GM12878 (cell line): ENCODE results near the gene DCP1B. TPM values are rescaled to one million over a fixed set of nuclear protein-coding genes. Genes with fewer than 3 reads are reported as not detected.
"Not testable (repeated sequence)": the region's sequence is repeated elsewhere in the genome, so short reads cannot be mapped to it uniquely, and the experiment has no call there.

Source experiments
- ATAC-seq: fragments of 200-7000 bp; cut with Tn5 transposase; 3 replicates; pipeline ENCODE4 v1.9.1; 2020; ENCODE audit warnings: mild to moderate bottlenecking, moderate library complexity
- BruUV-seq: library from RNA; stranded (reverse); fragments of 400-500 nt; replicated peaks from 2 replicates; lab custom pipeline; 2021; lab: Mats Ljungman, UMichigan
- CTCF ChIA-PET: fragments of 300-600 bp; sonication (Branson Sonifier 250); formaldehyde crosslinking; extraction: SDS; loops from one replicate; lab custom pipeline; 2021; ENCODE audit warnings: inconsistent platforms; lab: Yijun Ruan, JAX
- POLR2A ChIA-PET: fragments of 350-600 bp; formaldehyde crosslinking; extraction: SDS; loops from one replicate; lab custom pipeline; 2021; ENCODE audit warnings: inconsistent platforms; lab: Charles Lee
- RAD21 ChIA-PET: fragments of 300-600 bp; sonication (Branson Sonifier 250); formaldehyde crosslinking; loops from one replicate; lab custom pipeline; 2023; ENCODE audit warnings: antibody characterized with exemption; ENCODE audit not compliant: unreplicated experiment; lab: Charles Lee
- SMC1A ChIA-PET: fragments of 300-600 bp; sonication (Branson Sonifier 250); formaldehyde crosslinking; loops from one replicate; lab custom pipeline; 2023; ENCODE audit not compliant: unreplicated experiment, uncharacterized antibody; lab: Charles Lee
- DNase-seq: peaks from one replicate; pipeline ENCODE4 v3.0.0-alpha.2; 2011; ENCODE audit warnings: low read depth, low spot score
- FAIRE-seq: peaks from 3 replicates; lab custom pipeline; 2011; peaks lifted over from hg19 to GRCh38; lab: Jason Lieb, UNC
- H2AFZ ChIP-seq: 2 replicates; pipeline ENCODE4 v1.6.0; 2011; ENCODE audit warnings: low read depth, low read length, control low read depth; ENCODE audit not compliant: control insufficient read depth
- H3K27ac ChIP-seq: 2 replicates; pipeline ENCODE4 v1.5.1; 2011; ENCODE audit warnings: control low read depth; ENCODE audit not compliant: control insufficient read depth, insufficient read depth
- H3K27me3 ChIP-seq, 2 experiments: replicated peaks in 1 of 2; 2 replicates each; pipeline versions ENCODE4 v1.6.0 to v1.6.1; 2011; ENCODE audit warnings: low read length in 1 of 2; ENCODE audit not compliant: control insufficient read depth in 2 of 2, insufficient read depth in 2 of 2
- H3K36me3 ChIP-seq, 2 experiments: 2 replicates each; pipeline ENCODE4 v1.5.1; 2011; ENCODE audit warnings: low read length in 1 of 2; ENCODE audit not compliant: control insufficient read depth in 2 of 2, insufficient read depth in 2 of 2
- H3K4me1 ChIP-seq: 2 replicates; pipeline ENCODE4 v1.6.1; 2011; ENCODE audit warnings: mild to moderate bottlenecking, low read length, moderate library complexity, mixed read lengths; ENCODE audit not compliant: control insufficient read depth, insufficient read depth
- H3K4me2 ChIP-seq: 2 replicates; pipeline ENCODE4 v1.6.0; 2011; ENCODE audit warnings: control low read depth; ENCODE audit not compliant: control insufficient read depth, insufficient read depth
- H3K4me3 ChIP-seq: fragments of 200-600 bp; sonication (generic); 2 replicates; pipeline ENCODE4 v1.5.1; 2016
- H3K79me2 ChIP-seq: 2 replicates; pipeline ENCODE4 v1.6.0; 2011; ENCODE audit warnings: low read length; ENCODE audit not compliant: control insufficient read depth, insufficient read depth
- H3K9ac ChIP-seq: 2 replicates; pipeline ENCODE4 v1.8.0; 2011; ENCODE audit warnings: low read length, control low read depth, mixed read lengths; ENCODE audit not compliant: control insufficient read depth, insufficient read depth
- H3K9me3 ChIP-seq: replicated peaks from 3 replicates; pipeline ENCODE4 v1.5.1; 2011; ENCODE audit warnings: mild to moderate bottlenecking, low read length; ENCODE audit not compliant: control insufficient read depth, insufficient read depth
- H4K20me1 ChIP-seq: 2 replicates; pipeline ENCODE4 v1.6.0; 2011; ENCODE audit not compliant: control insufficient read depth, insufficient read depth
- HDAC6 ChIP-seq: fragments of 200-600 bp; sonication (generic); IDR thresholded peaks from one replicate; pipeline ENCODE4 v1.8.0; 2017; ENCODE audit warnings: antibody characterized with exemption; ENCODE audit not compliant: unreplicated experiment
- TCF7 ChIP-seq: IDR thresholded peaks from 2 replicates; pipeline ENCODE4 v1.6.1; 2014; ENCODE audit warnings: antibody characterized with exemption, borderline replicate concordance
- WGBS: methylation state at CpG from one replicate; pipeline ENCODE4 v1.1.6; 2016; ENCODE audit warnings: low lambda C conversion rate; ENCODE audit not compliant: insufficient replicate concordance, insufficient coverage; ENCODE audit errors: missing lambda C conversion rate; 5-methylcytosine and 5-hydroxymethylcytosine counted together
- in situ Hi-C: fragments of 300-500 bp; cut with MboI; formaldehyde crosslinking; loops from 9 replicates; pipeline ENCODE4 v1.14.3; 2018; ENCODE audit warnings: mixed read lengths
- intact Hi-C: fragments of 100-400 bp; cut with micrococcal nuclease; formaldehyde crosslinking; loops from one replicate; pipeline ENCODE4 v1.14.2; 2022; ENCODE audit not compliant: unreplicated experiment
- polyA plus RNA-seq, 11 experiments: library from polyadenylated mRNA; depleted of rRNA in 4 of 11; unstranded in 6 of 11; stranded (reverse) in 5 of 11; fragments of >200 nt; fragmentation: Nextera tagmentation in 4 of 11; fragmentation: Illumina TruSeq in 1 of 11; extraction: Ambion mirVana in 4 of 11; extraction: Trizol in 1 of 11; gene quantifications; 1 replicate in 1 of 11; 2 replicates in 10 of 11; pipeline versions ENCODE4 v1.2.1 to v1.2.3, GENCODE V29; 2011 to 2016; ENCODE audit warnings: inconsistent platforms in 2 of 11, missing spikeins in 2 of 11, low read depth in 1 of 11
- total RNA-seq, 4 experiments: library from RNA; depleted of rRNA in 3 of 4; stranded (reverse); fragments of >200 nt in 3 of 4; fragmentation: Illumina TruSeq in 1 of 4; extraction: Trizol in 1 of 4; gene quantifications; 2 replicates each; pipeline versions ENCODE4 v1.2.1 to v1.2.3, GENCODE V29; 2013 to 2021
- TF ChIP-seq, protein P1 (sequence below): fragments of 450-650 bp; IDR thresholded peaks from 2 replicates; pipeline ENCODE4 v1.6.1; 2018; ENCODE audit warnings: borderline replicate concordance, mild to moderate bottlenecking; ENCODE audit not compliant: partially characterized antibody
- TF ChIP-seq, protein P2 (sequence below): fragments of 450-650 bp; IDR thresholded peaks from 2 replicates; pipeline ENCODE4 v1.6.1; 2016; ENCODE audit warnings: mild to moderate bottlenecking

The DCP1B gene
- total and polyA plus RNA-seq, 10 of the 15 experiments (the other 5 are each of a cell fraction or from before 2014, with no cell fraction given) = 1.3 to 23.4 (median 15.3) TPM

- TF ChIP-seq, protein P1, sequence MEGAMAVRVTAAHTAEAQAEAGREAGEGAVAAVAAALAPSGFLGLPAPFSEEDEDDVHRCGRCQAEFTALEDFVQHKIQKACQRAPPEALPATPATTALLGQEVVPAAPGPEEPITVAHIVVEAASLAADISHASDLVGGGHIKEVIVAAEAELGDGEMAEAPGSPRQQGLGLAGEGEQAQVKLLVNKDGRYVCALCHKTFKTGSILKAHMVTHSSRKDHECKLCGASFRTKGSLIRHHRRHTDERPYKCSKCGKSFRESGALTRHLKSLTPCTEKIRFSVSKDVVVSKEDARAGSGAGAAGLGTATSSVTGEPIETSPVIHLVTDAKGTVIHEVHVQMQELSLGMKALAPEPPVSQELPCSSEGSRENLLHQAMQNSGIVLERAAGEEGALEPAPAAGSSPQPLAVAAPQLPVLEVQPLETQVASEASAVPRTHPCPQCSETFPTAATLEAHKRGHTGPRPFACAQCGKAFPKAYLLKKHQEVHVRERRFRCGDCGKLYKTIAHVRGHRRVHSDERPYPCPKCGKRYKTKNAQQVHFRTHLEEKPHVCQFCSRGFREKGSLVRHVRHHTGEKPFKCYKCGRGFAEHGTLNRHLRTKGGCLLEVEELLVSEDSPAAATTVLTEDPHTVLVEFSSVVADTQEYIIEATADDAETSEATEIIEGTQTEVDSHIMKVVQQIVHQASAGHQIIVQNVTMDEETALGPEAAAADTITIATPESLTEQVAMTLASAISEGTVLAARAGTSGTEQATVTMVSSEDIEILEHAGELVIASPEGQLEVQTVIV = no peak
- TF ChIP-seq TCF7 (no peak), HDAC6 (no peak)
- TF ChIP-seq, protein P2, sequence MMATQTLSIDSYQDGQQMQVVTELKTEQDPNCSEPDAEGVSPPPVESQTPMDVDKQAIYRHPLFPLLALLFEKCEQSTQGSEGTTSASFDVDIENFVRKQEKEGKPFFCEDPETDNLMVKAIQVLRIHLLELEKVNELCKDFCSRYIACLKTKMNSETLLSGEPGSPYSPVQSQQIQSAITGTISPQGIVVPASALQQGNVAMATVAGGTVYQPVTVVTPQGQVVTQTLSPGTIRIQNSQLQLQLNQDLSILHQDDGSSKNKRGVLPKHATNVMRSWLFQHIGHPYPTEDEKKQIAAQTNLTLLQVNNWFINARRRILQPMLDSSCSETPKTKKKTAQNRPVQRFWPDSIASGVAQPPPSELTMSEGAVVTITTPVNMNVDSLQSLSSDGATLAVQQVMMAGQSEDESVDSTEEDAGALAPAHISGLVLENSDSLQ = no peak
Observed at GRCh38 chr12:1946296-1946695, 58.0 kb downstream of the DCP1B start (continued).

DNA sequence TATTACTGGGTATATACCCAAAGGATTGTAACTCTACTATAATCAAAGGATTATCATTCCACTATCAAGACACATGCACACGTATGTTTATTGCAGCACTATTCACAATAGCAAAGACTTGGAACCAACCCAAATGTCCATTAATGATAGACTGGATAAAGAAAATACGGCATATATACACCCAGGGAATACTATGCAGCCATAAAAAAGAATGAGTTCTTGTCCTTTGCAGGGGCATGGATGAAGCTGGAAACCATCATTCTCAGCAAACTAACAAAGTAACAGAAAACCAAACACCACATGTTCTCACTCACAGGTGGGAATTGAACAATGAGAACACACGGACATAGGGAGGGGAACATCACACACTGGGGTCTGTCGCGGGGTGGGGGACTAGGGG is 58.8 kb downstream of the DCP1B start:
- H3K36me3 ChIP-seq, H3K4me1 ChIP-seq, POLR2A ChIA-PET: not testable (repeated sequence)

More for the DNA sequence above, 58.8 kb downstream of the DCP1B start:
- SMC1A ChIA-PET, H3K4me2 ChIP-seq, H2AFZ ChIP-seq, H3K27me3 ChIP-seq, H3K79me2 ChIP-seq, in situ Hi-C loops, intact Hi-C loops, ATAC-seq, DNase-seq, H3K4me3 ChIP-seq, H3K9ac ChIP-seq, RAD21 ChIA-PET, H3K27ac ChIP-seq, H4K20me1 ChIP-seq, FAIRE-seq, BruUV-seq, H3K9me3 ChIP-seq: not testable (repeated sequence)
- WGBS = 93% methylated on average over 5 of the region's 5 CpGs
- CTCF ChIA-PET = interaction anchor here (0.6 to 1.3 kb wide), 2 partner anchors 89 to 230 kb away, joined by 3 read pairs; no protein-coding TSS in a partner anchor
